22Rv1 (cell line): ENCODE results near the gene PPM1H.

Source experiments
- ZFX ChIP-seq: fragments of 450-650 bp; IDR thresholded peaks from 2 replicates; pipeline ENCODE4 v1.6.1; 2017; ENCODE audit warnings: antibody characterized with exemption, borderline replicate concordance
- TF ChIP-seq, protein P1 (sequence below): fragments of 450-650 bp; IDR thresholded peaks from 2 replicates; pipeline ENCODE4 v1.5.1; 2017; ENCODE audit warnings: mild to moderate bottlenecking

DNA sequence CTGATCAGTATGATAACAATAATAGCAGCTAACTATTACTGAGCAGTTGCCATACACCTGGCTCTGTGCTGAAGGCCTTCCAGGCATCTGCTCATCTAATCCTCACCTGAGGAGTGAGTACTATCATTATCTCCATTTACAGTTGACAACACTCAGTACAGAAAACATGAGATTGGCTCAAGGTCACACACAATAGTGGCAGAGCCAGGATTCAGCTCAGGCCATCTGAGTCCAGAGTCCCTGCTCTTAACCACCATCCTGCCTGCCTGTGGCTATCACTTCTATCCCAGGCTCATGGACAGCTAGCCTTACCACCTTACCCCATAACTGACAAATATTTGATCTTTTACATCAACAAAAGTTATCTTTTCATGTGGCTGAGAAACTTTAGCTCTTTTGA, 155.5 kb downstream of the PPM1H start:
- TF ChIP-seq, protein P1, sequence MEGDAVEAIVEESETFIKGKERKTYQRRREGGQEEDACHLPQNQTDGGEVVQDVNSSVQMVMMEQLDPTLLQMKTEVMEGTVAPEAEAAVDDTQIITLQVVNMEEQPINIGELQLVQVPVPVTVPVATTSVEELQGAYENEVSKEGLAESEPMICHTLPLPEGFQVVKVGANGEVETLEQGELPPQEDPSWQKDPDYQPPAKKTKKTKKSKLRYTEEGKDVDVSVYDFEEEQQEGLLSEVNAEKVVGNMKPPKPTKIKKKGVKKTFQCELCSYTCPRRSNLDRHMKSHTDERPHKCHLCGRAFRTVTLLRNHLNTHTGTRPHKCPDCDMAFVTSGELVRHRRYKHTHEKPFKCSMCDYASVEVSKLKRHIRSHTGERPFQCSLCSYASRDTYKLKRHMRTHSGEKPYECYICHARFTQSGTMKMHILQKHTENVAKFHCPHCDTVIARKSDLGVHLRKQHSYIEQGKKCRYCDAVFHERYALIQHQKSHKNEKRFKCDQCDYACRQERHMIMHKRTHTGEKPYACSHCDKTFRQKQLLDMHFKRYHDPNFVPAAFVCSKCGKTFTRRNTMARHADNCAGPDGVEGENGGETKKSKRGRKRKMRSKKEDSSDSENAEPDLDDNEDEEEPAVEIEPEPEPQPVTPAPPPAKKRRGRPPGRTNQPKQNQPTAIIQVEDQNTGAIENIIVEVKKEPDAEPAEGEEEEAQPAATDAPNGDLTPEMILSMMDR, result no peak
- no peak for TF ChIP-seq ZFX
